Calu3 (cell line): ENCODE results near the gene KIAA1755. TPM values are rescaled to one million over a fixed set of nuclear protein-coding genes. Genes with fewer than 3 reads are reported as not detected.

Source experiments
- BruUV-seq: library from RNA; stranded (reverse); fragments of 400-500 nt; replicated peaks from 2 replicates; lab custom pipeline; 2021; lab: Mats Ljungman, UMichigan
- CTCF ChIA-PET: fragments of 300-600 bp; sonication (Branson Sonifier 250); formaldehyde crosslinking; loops from one replicate; lab custom pipeline; 2022; ENCODE audit warnings: antibody characterized with exemption; lab: Charles Lee
- DNase-seq: peaks from one replicate; pipeline ENCODE4 v3.0.0; 2022
- H3K27ac Mint-ChIP-seq: one replicate; pipeline ENCODE4 v1.8.0; 2022; ENCODE audit warnings: mixed read lengths; ENCODE audit not compliant: unreplicated experiment
- H3K27me3 Mint-ChIP-seq: one replicate; pipeline ENCODE4 v1.8.0; 2022; ENCODE audit warnings: mixed read lengths; ENCODE audit not compliant: unreplicated experiment
- H3K36me3 Mint-ChIP-seq: one replicate; pipeline ENCODE4 v1.8.0; 2022; ENCODE audit warnings: mild to moderate bottlenecking, moderate library complexity, mixed read lengths; ENCODE audit not compliant: insufficient read depth, unreplicated experiment
- H3K4me1 Mint-ChIP-seq: one replicate; pipeline ENCODE4 v1.8.0; 2022; ENCODE audit warnings: mild to moderate bottlenecking, low read depth, mixed read lengths; ENCODE audit not compliant: unreplicated experiment
- H3K4me3 Mint-ChIP-seq: one replicate; pipeline ENCODE4 v1.8.0; 2022; ENCODE audit warnings: mild to moderate bottlenecking, low read depth, moderate library complexity, mixed read lengths; ENCODE audit not compliant: unreplicated experiment
- H3K9me3 Mint-ChIP-seq: one replicate; pipeline ENCODE4 v1.8.0; 2022; ENCODE audit warnings: low read depth, mixed read lengths; ENCODE audit not compliant: unreplicated experiment
- CTCF ChIP-seq: fragments of 200-600 bp; IDR thresholded peaks from one replicate; pipeline ENCODE4 v1.8.0; 2022; ENCODE audit warnings: antibody characterized with exemption; ENCODE audit not compliant: unreplicated experiment
- intact Hi-C: fragments of 100-400 bp; cut with micrococcal nuclease; formaldehyde crosslinking; loops from one replicate; pipeline ENCODE4 v1.10.0; 2022; ENCODE audit not compliant: unreplicated experiment
- total RNA-seq: library from RNA; stranded (reverse); gene quantifications from 2 replicates; pipeline ENCODE4 v1.2.3, GENCODE V29; 2022

The KIAA1755 gene
- total RNA-seq, 1 experiment from 2014 or later = not detected

GRCh38 chr20:38207621-38208020, 52.9 kb downstream of the KIAA1755 start:
- BruUV-seq = no TSS peak
- H3K4me3 Mint-ChIP-seq = no peak overlapping the region
- CTCF ChIA-PET = interaction anchor here (1.3 to 1.7 kb wide), 2 partner anchors 14 to 34 kb away, joined by 4 to 6 read pairs; no protein-coding TSS in a partner anchor

DNA sequence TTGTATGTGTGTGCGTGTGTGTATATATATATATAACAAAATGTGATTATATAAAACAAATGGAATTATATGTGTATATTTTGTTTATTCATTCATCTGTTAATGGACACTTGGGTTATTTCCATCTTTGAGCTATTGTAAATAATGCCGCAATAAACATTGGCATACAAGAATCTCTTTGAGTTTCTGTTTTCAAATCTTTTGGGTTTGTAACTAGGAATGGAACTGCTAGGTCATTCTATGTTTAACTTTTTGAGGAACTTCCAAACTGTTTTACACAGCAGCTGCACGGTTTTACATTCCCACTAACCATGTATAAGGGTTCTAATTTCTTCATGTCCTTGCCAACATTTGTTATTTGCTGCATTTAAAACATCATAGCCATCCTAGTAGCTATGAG, 55.5 kb downstream of the KIAA1755 start:
- TF ChIP-seq CTCF = no peak
- DNase-seq = no peak
- no peaks in the 10 kb centered on the region for H3K36me3 Mint-ChIP-seq
- H3K4me3 Mint-ChIP-seq = no peak overlapping the region
- intact Hi-C loops = no loop called here
- H3K27ac Mint-ChIP-seq = no peak overlapping the region
- H3K4me1 Mint-ChIP-seq = no peaks in the 10 kb centered on the region
- H3K9me3 Mint-ChIP-seq = peaks cover 4% of the 10 kb centered on the region
- no peaks in the 10 kb centered on the region for H3K27me3 Mint-ChIP-seq
- no TSS peak for BruUV-seq
- CTCF ChIA-PET = no interaction called here

More at GRCh38 chr20:38207621-38208020, 52.9 kb downstream of the KIAA1755 start:
- Mint-ChIP-seq H3K4me1 (no peaks in the 10 kb centered on the region), H3K9me3 (peaks cover 4% of the 10 kb centered on the region), H3K27ac (no peak overlapping the region), H3K27me3 (no peaks in the 10 kb centered on the region), H3K36me3 (no peaks in the 10 kb centered on the region)
- DNase-seq = no peak
- TF ChIP-seq CTCF = no peak
- intact Hi-C loops = no loop called here

GRCh38 chr20:38203981-38204357, 56.6 kb downstream of the KIAA1755 start:
- CTCF ChIA-PET = interaction anchor here (1.4 kb wide), 1 partner anchor 14 kb away, joined by 3 read pairs; no protein-coding TSS in a partner anchor
- no TSS peak for BruUV-seq
- Mint-ChIP-seq H3K36me3 (no peaks in the 10 kb centered on the region), H3K4me3 (no peak overlapping the region), H3K4me1 (no peaks in the 10 kb centered on the region), H3K27me3 (no peaks in the 10 kb centered on the region), H3K9me3 (peaks cover 4% of the 10 kb centered on the region), H3K27ac (no peak overlapping the region)
- TF ChIP-seq CTCF = no peak
- no peak for DNase-seq
- intact Hi-C loops = no loop called here

- Mint-ChIP-seq H3K27me3 (no peaks in the 10 kb centered on the region), H3K27ac (no peak overlapping the region), H3K9me3 (peaks cover 4% of the 10 kb centered on the region), H3K36me3 (no peaks in the 10 kb centered on the region), H3K4me3 (no peak overlapping the region), H3K4me1 (no peaks in the 10 kb centered on the region)
- no TSS peak for BruUV-seq
- intact Hi-C loops = no loop called here
- CTCF ChIA-PET = interaction anchor here (1.4 kb wide), 1 partner anchor 14 kb away, joined by 3 read pairs; no protein-coding TSS in a partner anchor
- no peak for DNase-seq
- TF ChIP-seq CTCF = no peak
These were observed 57.1 kb downstream of the KIAA1755 start for GRCh38 chr20:38203337-38203980.
